Measurements from ENCODE around the gene GSS. TPM values are rescaled to one million over a fixed set of nuclear protein-coding genes. Genes with fewer than 3 reads are reported as not detected.

Gene GSS
- total and polyA plus RNA-seq, 2 of the 8 experiments (the other 6 are each of a cell fraction or from before 2014, with no cell fraction given): 34.6 to 43.2 TPM

DNA sequence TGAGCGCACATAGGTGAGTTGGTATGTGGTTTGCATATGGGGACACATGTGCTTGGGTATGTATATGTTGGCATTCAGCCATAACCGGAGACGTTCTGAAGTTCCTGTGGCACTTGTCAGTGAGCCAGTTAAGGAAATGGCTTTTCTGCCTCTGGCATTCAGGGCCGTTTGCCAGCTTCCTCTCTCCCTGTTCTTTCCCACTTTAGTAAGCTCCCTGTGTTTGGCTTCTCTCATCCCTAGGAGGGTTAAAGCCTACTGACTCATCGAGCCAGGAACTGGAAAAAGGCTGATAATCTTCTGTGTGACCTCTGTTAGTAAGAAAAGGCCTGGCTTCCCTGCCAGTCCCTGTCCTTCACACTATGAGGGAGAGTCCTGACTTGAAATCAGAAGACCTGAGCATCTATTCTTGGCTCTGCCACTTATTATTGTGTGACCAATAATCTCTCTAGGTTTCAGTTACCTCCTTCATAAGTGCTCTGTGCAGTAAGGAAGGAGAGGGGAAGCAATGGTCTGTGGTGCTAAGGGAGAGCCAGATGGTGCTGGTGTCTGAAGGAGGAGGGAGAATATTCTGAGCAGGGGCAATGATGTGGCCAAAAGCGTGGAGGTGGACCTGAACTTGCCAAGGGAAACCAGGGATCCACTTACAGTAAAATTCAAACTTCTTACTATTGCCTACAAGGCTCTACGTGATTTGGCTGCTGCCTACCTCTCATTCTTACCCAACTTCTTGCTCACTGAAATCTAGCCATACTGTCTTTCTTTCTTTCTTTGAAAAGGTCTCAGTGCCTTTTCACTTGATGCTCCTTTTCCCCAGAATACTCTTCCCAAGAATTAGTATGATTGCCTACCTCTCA is 47.8 kb downstream of the GSS start (continued):
- TF ChIP-seq, protein P1, sequence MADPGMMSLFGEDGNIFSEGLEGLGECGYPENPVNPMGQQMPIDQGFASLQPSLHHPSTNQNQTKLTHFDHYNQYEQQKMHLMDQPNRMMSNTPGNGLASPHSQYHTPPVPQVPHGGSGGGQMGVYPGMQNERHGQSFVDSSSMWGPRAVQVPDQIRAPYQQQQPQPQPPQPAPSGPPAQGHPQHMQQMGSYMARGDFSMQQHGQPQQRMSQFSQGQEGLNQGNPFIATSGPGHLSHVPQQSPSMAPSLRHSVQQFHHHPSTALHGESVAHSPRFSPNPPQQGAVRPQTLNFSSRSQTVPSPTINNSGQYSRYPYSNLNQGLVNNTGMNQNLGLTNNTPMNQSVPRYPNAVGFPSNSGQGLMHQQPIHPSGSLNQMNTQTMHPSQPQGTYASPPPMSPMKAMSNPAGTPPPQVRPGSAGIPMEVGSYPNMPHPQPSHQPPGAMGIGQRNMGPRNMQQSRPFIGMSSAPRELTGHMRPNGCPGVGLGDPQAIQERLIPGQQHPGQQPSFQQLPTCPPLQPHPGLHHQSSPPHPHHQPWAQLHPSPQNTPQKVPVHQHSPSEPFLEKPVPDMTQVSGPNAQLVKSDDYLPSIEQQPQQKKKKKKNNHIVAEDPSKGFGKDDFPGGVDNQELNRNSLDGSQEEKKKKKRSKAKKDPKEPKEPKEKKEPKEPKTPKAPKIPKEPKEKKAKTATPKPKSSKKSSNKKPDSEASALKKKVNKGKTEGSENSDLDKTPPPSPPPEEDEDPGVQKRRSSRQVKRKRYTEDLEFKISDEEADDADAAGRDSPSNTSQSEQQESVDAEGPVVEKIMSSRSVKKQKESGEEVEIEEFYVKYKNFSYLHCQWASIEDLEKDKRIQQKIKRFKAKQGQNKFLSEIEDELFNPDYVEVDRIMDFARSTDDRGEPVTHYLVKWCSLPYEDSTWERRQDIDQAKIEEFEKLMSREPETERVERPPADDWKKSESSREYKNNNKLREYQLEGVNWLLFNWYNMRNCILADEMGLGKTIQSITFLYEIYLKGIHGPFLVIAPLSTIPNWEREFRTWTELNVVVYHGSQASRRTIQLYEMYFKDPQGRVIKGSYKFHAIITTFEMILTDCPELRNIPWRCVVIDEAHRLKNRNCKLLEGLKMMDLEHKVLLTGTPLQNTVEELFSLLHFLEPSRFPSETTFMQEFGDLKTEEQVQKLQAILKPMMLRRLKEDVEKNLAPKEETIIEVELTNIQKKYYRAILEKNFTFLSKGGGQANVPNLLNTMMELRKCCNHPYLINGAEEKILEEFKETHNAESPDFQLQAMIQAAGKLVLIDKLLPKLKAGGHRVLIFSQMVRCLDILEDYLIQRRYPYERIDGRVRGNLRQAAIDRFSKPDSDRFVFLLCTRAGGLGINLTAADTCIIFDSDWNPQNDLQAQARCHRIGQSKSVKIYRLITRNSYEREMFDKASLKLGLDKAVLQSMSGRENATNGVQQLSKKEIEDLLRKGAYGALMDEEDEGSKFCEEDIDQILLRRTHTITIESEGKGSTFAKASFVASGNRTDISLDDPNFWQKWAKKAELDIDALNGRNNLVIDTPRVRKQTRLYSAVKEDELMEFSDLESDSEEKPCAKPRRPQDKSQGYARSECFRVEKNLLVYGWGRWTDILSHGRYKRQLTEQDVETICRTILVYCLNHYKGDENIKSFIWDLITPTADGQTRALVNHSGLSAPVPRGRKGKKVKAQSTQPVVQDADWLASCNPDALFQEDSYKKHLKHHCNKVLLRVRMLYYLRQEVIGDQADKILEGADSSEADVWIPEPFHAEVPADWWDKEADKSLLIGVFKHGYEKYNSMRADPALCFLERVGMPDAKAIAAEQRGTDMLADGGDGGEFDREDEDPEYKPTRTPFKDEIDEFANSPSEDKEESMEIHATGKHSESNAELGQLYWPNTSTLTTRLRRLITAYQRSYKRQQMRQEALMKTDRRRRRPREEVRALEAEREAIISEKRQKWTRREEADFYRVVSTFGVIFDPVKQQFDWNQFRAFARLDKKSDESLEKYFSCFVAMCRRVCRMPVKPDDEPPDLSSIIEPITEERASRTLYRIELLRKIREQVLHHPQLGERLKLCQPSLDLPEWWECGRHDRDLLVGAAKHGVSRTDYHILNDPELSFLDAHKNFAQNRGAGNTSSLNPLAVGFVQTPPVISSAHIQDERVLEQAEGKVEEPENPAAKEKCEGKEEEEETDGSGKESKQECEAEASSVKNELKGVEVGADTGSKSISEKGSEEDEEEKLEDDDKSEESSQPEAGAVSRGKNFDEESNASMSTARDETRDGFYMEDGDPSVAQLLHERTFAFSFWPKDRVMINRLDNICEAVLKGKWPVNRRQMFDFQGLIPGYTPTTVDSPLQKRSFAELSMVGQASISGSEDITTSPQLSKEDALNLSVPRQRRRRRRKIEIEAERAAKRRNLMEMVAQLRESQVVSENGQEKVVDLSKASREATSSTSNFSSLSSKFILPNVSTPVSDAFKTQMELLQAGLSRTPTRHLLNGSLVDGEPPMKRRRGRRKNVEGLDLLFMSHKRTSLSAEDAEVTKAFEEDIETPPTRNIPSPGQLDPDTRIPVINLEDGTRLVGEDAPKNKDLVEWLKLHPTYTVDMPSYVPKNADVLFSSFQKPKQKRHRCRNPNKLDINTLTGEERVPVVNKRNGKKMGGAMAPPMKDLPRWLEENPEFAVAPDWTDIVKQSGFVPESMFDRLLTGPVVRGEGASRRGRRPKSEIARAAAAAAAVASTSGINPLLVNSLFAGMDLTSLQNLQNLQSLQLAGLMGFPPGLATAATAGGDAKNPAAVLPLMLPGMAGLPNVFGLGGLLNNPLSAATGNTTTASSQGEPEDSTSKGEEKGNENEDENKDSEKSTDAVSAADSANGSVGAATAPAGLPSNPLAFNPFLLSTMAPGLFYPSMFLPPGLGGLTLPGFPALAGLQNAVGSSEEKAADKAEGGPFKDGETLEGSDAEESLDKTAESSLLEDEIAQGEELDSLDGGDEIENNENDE (IDR thresholded peaks at IDR 0.05; ENCODE audit: insufficient replicate concordance, low read length): no peak

Measured in H1 (cell line).